ENCODE measurements around the gene MAGI2.
"Not testable (repeated sequence)": the region's sequence is repeated elsewhere in the genome, so short reads cannot be mapped to it uniquely, and the experiment has no call there.

The MAGI2 gene

GRCh38 chr7:79046061-79046460, 407.4 kb downstream of the MAGI2 start:
- DNase-seq = no peak

GRCh38 chr7:79037001-79037400, 416.5 kb downstream of the MAGI2 start:
- no peak for DNase-seq

- DNase-seq = no peak
These were observed 417.1 kb downstream of the MAGI2 start for GRCh38 chr7:79036356-79036755.

GRCh38 chr7:79035858-79036257, 417.6 kb downstream of the MAGI2 start:
- DNase-seq = no peak

- DNase-seq = no peak
These were observed 418.7 kb downstream of the MAGI2 start for GRCh38 chr7:79034730-79035129.

GRCh38 chr7:79019711-79020110, 433.8 kb downstream of the MAGI2 start:
- DNase-seq = not testable (repeated sequence)

- DNase-seq = no peak
These were observed 441.5 kb downstream of the MAGI2 start for GRCh38 chr7:79011921-79012320.

GRCh38 chr7:79009647-79010046, 443.8 kb downstream of the MAGI2 start:
- DNase-seq = no peak

- DNase-seq = no peak
These were observed 444.7 kb downstream of the MAGI2 start for GRCh38 chr7:79008786-79009185.

GRCh38 chr7:78996013-78996412, 457.5 kb downstream of the MAGI2 start:
- no peak for DNase-seq

- DNase-seq = no peak
These were observed 460.1 kb downstream of the MAGI2 start for GRCh38 chr7:78993341-78993740.

GRCh38 chr7:78985509-78985908, 468.0 kb downstream of the MAGI2 start:
- DNase-seq = no peak

GRCh38 chr7:78983483-78983882, 470.0 kb downstream of the MAGI2 start:
- DNase-seq = no peak

- peak; percentile 78 for DNase-seq
These were observed 483.0 kb downstream of the MAGI2 start for GRCh38 chr7:78970440-78970916.

- DNase-seq = no peak
These were observed 484.5 kb downstream of the MAGI2 start for GRCh38 chr7:78968951-78969350.

GRCh38 chr7:78967561-78967960, 485.9 kb downstream of the MAGI2 start:
- not testable (repeated sequence) for DNase-seq

- DNase-seq = peak; percentile 51
These were observed 486.4 kb downstream of the MAGI2 start for GRCh38 chr7:78967046-78967445.

- DNase-seq = peak; percentile 30
These were observed 494.0 kb downstream of the MAGI2 start for GRCh38 chr7:78959477-78959876.

GRCh38 chr7:78955329-78955728, 498.1 kb downstream of the MAGI2 start:
- DNase-seq = no peak

GRCh38 chr7:78953726-78954363, 499.6 kb downstream of the MAGI2 start:
- DNase-seq = peak; percentile 42

- DNase-seq = no peak
These were observed 500.4 kb downstream of the MAGI2 start for GRCh38 chr7:78953090-78953489.

- DNase-seq = no peak
These were observed 513.8 kb downstream of the MAGI2 start for GRCh38 chr7:78939669-78940068.

GRCh38 chr7:78924581-78924980, 528.9 kb downstream of the MAGI2 start:
- DNase-seq = peak; percentile 50

GRCh38 chr7:78912781-78913180, 540.7 kb downstream of the MAGI2 start:
- DNase-seq = peak; percentile 62

GRCh38 chr7:78906735-78907134, 546.7 kb downstream of the MAGI2 start:
- DNase-seq = no peak

Data from fibroblast of skin of back (primary cell).